GM19463 (cell line): ENCODE data around the gene MAPKAP1.

ENCODE experiments used
- ATAC-seq: cut with Tn5 transposase; IDR thresholded peaks from one replicate; pipeline ENCODE4 v1.9.1; 2021; ENCODE audit warnings: mild to moderate bottlenecking, moderate library complexity; ENCODE audit not compliant: unreplicated experiment

The MAPKAP1 gene

GRCh38 chr9:125679597-125680189 is 27.3 kb downstream of the MAPKAP1 start:
- ATAC-seq: no peak

GRCh38 chr9:125674981-125675973 is 31.7 kb downstream of the MAPKAP1 start:
- ATAC-seq: no peak

- no peak for ATAC-seq
These were observed 34.1 kb downstream of the MAPKAP1 start for GRCh38 chr9:125672876-125673275.

- no peak for ATAC-seq
These were observed 43.9 kb downstream of the MAPKAP1 start for GRCh38 chr9:125663127-125663526.

- no peak for ATAC-seq
These were observed 46.5 kb downstream of the MAPKAP1 start for GRCh38 chr9:125660557-125660956.

GRCh38 chr9:125659954-125660353 is 47.1 kb downstream of the MAPKAP1 start:
- ATAC-seq: no peak

GRCh38 chr9:125659201-125659840 is 47.7 kb downstream of the MAPKAP1 start:
- no peak for ATAC-seq

GRCh38 chr9:125656560-125656959 is 50.4 kb downstream of the MAPKAP1 start:
- ATAC-seq: no peak

- no peak for ATAC-seq
These were observed 51.2 kb downstream of the MAPKAP1 start for GRCh38 chr9:125655691-125656410.

- ATAC-seq: no peak
These were observed 51.9 kb downstream of the MAPKAP1 start for GRCh38 chr9:125655066-125655633.

GRCh38 chr9:125654121-125654520 is 52.9 kb downstream of the MAPKAP1 start:
- ATAC-seq: no peak

GRCh38 chr9:125653325-125653724 is 53.7 kb downstream of the MAPKAP1 start:
- ATAC-seq: no peak

GRCh38 chr9:125652759-125653158 is 54.2 kb downstream of the MAPKAP1 start:
- ATAC-seq: no peak

- no peak for ATAC-seq
These were observed 54.8 kb downstream of the MAPKAP1 start for GRCh38 chr9:125652233-125652594.

GRCh38 chr9:125651576-125652232 is 55.3 kb downstream of the MAPKAP1 start:
- no peak for ATAC-seq

- ATAC-seq: peak; percentile 77
These were observed 56.7 kb downstream of the MAPKAP1 start for GRCh38 chr9:125650271-125650737.

- no peak for ATAC-seq
These were observed 57.2 kb downstream of the MAPKAP1 start for GRCh38 chr9:125649826-125650225.

- ATAC-seq: no peak
These were observed 57.7 kb downstream of the MAPKAP1 start for GRCh38 chr9:125649315-125649714.

GRCh38 chr9:125648294-125648693 is 58.7 kb downstream of the MAPKAP1 start:
- ATAC-seq: no peak

- ATAC-seq: no peak
These were observed 60.3 kb downstream of the MAPKAP1 start for GRCh38 chr9:125646621-125647100.
